Measurements from ENCODE around the gene MPZL3.

The MPZL3 gene

DNA sequence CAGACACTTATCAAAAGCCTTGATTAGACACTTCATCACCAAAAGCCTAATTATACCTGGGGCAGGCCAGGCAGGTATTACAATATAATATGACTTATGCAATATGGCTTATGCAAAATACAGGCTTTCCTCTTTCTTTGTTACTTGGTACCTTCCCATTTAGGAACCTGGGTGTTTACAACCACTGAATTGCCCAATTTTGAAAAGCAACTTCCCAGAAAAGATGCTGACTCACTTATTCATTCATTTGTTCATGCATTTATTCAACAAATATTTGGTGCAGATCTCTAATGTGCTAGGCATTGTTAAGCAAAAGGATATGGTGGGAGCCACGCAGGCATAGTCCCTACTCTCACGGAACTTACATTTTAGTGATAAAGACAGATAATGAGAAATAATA is 13.7 kb downstream of the MPZL3 start:
- H3K4me3 Mint-ChIP-seq, result peak overlapping the region; percentile 5
- H3K27ac Mint-ChIP-seq (ENCODE audit: low read depth), result no peak overlapping the region
- H3K9me3 Mint-ChIP-seq, result no peaks in the 10 kb centered on the region
- H3K36me3 Mint-ChIP-seq (ENCODE audit: insufficient read depth), result peaks cover 32% of the 10 kb centered on the region
- H3K27me3 Mint-ChIP-seq, result no peaks in the 10 kb centered on the region
- ATAC-seq (replicated peaks; ENCODE audit: extremely low read depth, poor library complexity, severe bottlenecking) (no peak), DNase-seq (ENCODE audit: low spot score in 2 of 2) (no peak)
- H3K4me1 Mint-ChIP-seq, result peaks cover 64% of the 10 kb centered on the region

DNA sequence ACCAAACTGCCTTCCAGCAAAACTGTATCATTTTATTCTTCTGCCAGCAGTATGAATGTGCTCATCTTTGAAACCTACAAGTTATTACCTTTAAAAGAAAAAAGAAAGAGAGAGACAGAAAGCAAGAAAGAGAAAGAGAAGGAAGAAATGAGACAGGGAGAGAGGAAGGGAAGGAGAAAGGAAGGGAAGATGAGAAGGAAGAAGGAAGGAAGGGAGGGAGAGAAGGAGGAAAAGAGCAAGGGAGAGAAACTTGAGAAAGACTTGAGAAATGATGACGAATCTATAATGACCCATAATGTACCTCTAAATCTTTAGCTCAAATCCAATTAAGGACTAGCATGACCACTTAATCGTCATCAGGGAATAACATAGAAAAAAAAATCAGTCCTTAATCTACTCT is 16.0 kb downstream of the MPZL3 start:
- no peaks in the 10 kb centered on the region for H3K27me3 Mint-ChIP-seq
- DNase-seq (ENCODE audit: low spot score in 2 of 2) (no peak), ATAC-seq (replicated peaks; ENCODE audit: extremely low read depth, poor library complexity, severe bottlenecking) (no peak)
- peaks cover 42% of the 10 kb centered on the region for H3K4me1 Mint-ChIP-seq
- no peak overlapping the region for H3K4me3 Mint-ChIP-seq
- H3K27ac Mint-ChIP-seq (ENCODE audit: low read depth), result no peak overlapping the region
- no peaks in the 10 kb centered on the region for H3K9me3 Mint-ChIP-seq
- H3K36me3 Mint-ChIP-seq (ENCODE audit: insufficient read depth), result peaks cover 27% of the 10 kb centered on the region

DNA sequence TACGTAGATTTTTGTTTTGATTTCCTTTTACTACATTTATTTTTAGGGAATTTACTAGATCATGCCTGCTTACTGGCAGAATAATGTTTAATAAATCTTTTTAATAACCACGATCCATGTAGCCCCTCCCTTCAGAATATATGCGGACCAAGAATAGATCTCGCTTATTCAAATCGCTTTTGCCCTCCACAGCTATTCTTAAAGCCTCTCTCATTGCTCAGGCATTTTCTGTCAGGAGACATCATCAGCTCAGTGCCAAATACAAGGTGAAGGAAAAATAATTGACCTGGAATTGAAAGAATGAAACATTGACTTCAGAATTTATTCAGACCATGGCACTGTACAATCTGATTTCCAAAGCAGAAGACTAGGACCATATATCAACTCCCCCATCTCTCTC is 17.3 kb downstream of the MPZL3 start:
- Mint-ChIP-seq H3K4me3 (no peak overlapping the region), H3K36me3 (ENCODE audit: insufficient read depth) (peaks cover 30% of the 10 kb centered on the region), H3K27ac (ENCODE audit: low read depth) (no peak overlapping the region), H3K4me1 (peaks cover 32% of the 10 kb centered on the region), H3K27me3 (no peaks in the 10 kb centered on the region), H3K9me3 (no peaks in the 10 kb centered on the region)
- ATAC-seq (replicated peaks; ENCODE audit: extremely low read depth, poor library complexity, severe bottlenecking), result no peak
- DNase-seq (ENCODE audit: low spot score in 2 of 2), result no peak

DNA sequence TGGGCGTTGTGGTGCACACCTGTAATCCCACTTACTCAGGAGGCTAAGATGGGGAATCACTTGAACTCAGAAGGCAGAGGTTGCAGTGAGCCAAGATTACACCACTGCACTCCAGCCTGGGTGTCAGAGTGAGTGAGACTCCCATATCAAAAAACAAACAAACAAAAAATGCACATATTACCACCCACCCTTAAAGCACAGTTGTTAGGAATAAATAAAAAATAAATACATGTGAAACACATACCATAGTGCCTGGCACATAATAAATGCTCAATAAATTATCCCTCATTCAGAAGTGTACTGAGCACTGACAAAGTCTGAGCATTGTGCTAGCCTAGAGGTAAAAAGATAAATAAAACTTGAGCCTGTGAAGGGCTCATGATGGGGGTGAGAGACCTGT is 18.3 kb downstream of the MPZL3 start:
- H3K4me1 Mint-ChIP-seq, result peaks cover 33% of the 10 kb centered on the region
- H3K27ac Mint-ChIP-seq (ENCODE audit: low read depth), result no peak overlapping the region
- H3K36me3 Mint-ChIP-seq (ENCODE audit: insufficient read depth), result peaks cover 32% of the 10 kb centered on the region
- H3K27me3 Mint-ChIP-seq, result no peaks in the 10 kb centered on the region
- no peaks in the 10 kb centered on the region for H3K9me3 Mint-ChIP-seq
- DNase-seq (ENCODE audit: low spot score in 2 of 2), result no peak
- no peak overlapping the region for H3K4me3 Mint-ChIP-seq
- no peak for ATAC-seq (replicated peaks; ENCODE audit: extremely low read depth, poor library complexity, severe bottlenecking)

DNA sequence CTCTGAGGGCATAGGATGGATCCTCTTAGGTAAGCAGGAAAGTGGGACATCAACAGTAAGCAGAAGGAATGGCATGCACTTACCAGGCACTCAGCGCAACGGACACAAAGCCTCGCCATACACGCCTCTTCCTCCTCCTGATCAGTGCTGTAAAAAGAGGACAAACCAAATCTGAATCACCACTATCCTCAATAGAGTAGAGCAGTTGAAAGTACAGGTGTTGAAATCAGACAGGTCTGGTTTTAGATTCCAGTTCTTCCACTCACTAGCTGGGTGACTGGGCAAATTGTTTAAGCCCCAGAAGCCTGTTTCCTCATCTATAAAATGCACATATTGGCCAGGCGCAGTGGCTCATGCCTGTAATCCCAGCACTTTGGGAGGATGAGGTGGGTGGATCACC is 18.8 kb downstream of the MPZL3 start:
- H3K36me3 Mint-ChIP-seq (ENCODE audit: insufficient read depth), result peaks cover 29% of the 10 kb centered on the region
- no peak overlapping the region for H3K27ac Mint-ChIP-seq (ENCODE audit: low read depth)
- H3K27me3 Mint-ChIP-seq, result no peaks in the 10 kb centered on the region
- ATAC-seq (replicated peaks; ENCODE audit: extremely low read depth, poor library complexity, severe bottlenecking) (no peak), DNase-seq (ENCODE audit: low spot score in 2 of 2) (no peak)
- H3K9me3 Mint-ChIP-seq, result no peaks in the 10 kb centered on the region
- H3K4me3 Mint-ChIP-seq, result no peak overlapping the region
- peaks cover 32% of the 10 kb centered on the region for H3K4me1 Mint-ChIP-seq

DNA sequence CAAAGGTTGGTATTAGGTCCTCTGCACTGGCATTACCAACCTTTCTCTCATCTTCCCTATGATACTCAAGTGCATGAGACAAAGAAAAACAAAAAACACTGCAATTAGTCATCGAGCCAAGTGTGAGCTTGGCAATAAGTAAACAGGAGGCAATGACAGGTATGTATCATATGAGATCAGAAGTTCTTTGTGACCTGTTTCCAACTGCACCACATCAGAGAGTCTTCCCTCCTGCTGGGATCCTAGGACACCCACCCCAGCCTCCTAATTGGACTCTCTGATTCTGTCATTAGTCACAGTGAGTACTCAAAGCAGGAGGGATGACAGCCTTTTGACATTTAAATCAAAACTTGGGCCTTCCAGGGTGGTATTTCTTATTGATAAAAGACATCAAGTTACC is 19.5 kb downstream of the MPZL3 start:
- Mint-ChIP-seq H3K9me3 (no peaks in the 10 kb centered on the region), H3K4me3 (no peak overlapping the region), H3K36me3 (ENCODE audit: insufficient read depth) (peaks cover 29% of the 10 kb centered on the region), H3K27ac (ENCODE audit: low read depth) (no peak overlapping the region), H3K4me1 (peaks cover 33% of the 10 kb centered on the region), H3K27me3 (no peaks in the 10 kb centered on the region)
- ATAC-seq (replicated peaks; ENCODE audit: extremely low read depth, poor library complexity, severe bottlenecking) (no peak), DNase-seq (ENCODE audit: low spot score in 2 of 2) (no peak)

DNA sequence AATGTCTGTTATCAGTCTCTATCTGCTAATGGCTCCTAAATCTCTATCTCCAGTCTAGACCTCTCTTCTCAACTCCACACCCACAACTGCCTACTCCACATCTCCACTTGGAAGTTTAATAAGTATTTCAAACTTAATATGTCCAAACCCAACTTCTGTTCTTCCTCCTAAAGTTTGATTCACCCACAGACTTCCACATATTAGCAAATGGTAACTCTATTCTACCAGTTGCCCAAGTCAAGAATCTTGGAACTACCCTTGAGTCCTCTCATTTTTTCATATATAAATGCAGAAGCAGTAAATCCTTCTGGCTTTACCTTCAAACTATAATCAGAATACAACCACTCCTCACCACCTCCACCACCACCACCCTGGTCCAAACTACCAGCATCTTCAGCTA is 20.7 kb downstream of the MPZL3 start:
- no peaks in the 10 kb centered on the region for H3K9me3 Mint-ChIP-seq

DNA sequence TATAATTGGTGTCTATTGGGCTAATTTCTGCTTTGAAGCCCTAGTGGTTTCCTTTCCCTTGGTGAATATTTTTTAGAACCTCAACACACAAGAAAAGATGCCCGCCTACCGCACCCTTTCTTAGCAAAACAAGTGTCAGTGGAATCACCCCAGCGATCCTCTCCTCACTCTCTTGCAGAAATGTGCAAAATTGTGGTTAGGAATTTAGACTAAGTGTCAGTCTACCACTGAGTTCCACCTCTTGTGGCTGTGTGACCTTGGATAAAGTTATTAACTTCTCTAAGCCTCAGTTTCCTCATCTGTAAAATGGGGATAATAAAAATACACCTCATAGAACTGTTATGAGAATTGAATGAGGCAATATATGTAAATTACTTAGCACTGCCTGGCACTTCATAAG is 22.1 kb downstream of the MPZL3 start:
- no peaks in the 10 kb centered on the region for H3K9me3 Mint-ChIP-seq
- H3K27me3 Mint-ChIP-seq, result no peaks in the 10 kb centered on the region
- peaks cover 33% of the 10 kb centered on the region for H3K36me3 Mint-ChIP-seq (ENCODE audit: insufficient read depth)
- DNase-seq (ENCODE audit: low spot score in 2 of 2) (peak; percentile 37 to 74), ATAC-seq (replicated peaks; ENCODE audit: extremely low read depth, poor library complexity, severe bottlenecking) (peak; percentile 60)
- peak overlapping the region; percentile 39 for H3K4me3 Mint-ChIP-seq
- H3K4me1 Mint-ChIP-seq, result peaks cover 48% of the 10 kb centered on the region
- no peak overlapping the region for H3K27ac Mint-ChIP-seq (ENCODE audit: low read depth)

More for the DNA sequence above, 20.7 kb downstream of the MPZL3 start:
- H3K27me3 Mint-ChIP-seq, result no peaks in the 10 kb centered on the region
- peaks cover 34% of the 10 kb centered on the region for H3K36me3 Mint-ChIP-seq (ENCODE audit: insufficient read depth)
- no peak for DNase-seq (ENCODE audit: low spot score in 2 of 2)
- H3K4me3 Mint-ChIP-seq, result no peak overlapping the region
- no peak for ATAC-seq (replicated peaks; ENCODE audit: extremely low read depth, poor library complexity, severe bottlenecking)
- H3K4me1 Mint-ChIP-seq, result peaks cover 45% of the 10 kb centered on the region
- H3K27ac Mint-ChIP-seq (ENCODE audit: low read depth), result no peak overlapping the region

DNA sequence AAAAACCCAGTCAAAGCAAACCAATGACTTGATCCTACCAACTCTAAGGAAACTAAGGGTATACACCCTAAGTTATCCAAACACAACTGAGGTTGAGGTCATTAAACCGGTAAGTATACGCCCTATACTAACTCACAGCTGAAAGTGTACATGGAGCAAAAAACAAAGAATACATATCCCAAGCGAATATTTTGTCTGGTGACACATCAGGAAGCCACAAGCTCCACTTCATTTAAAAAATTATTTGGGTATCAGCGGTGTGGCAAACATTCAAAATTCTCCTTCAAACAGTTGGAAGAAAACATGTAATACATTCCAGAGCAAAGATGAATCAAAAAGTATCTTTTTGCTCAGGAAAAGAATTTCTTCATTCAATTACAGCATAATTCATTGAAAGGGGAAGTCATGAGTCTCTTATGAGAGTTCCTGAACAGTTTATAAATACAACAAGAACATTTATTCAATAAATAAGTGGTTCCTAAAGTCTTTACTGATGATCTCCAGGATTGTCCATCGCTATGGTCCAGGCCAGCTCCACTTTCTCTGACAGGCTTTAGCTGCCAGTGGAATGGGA is 22.8 kb downstream of the MPZL3 start:
- peaks cover 55% of the 10 kb centered on the region for H3K4me1 Mint-ChIP-seq
- no peak for ATAC-seq (replicated peaks; ENCODE audit: extremely low read depth, poor library complexity, severe bottlenecking)

DNA sequence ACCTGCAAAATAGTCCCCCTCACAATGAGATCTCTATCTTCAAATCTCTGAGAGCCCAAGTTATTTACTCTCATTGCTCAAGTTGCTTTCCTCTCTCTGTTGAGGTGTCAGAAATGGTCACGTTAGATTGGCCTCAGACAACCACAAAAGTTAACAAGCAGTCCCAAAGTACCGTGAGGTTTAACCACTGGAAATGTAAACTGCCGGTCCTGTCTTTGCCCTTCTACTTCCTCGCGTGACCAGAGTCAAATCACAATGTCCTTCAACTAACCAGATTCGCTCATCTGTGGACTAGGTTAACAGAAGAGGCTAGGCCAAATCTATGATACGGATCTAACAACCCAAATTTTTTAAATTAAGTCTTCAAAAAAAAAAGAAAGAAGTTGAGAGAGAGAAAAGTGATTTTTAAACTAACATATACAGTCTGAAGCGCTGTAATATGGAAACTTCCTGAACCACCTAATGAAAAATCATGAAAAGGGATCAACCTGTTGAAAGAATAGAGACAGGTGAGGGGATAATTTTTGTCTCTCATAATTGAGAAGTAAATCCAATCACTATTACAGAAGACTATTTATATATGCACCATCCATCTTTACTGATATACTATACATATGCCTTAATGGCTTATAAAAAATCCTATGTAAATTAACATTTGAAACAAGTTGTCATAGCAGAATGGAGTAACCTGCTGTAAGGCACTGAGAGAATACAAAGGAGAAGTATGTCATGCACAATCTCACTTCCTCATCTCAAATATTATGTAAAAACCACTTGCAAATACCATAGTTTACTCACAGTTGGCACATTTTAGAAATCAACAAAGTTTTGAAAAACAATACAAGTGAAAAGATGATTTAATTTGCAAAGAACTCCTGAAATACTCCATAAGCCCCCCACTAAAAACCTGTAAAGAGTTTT is 24.0 kb downstream of the MPZL3 start:
- peak; percentile 46 for ATAC-seq (replicated peaks; ENCODE audit: extremely low read depth, poor library complexity, severe bottlenecking)
- no peaks in the 10 kb centered on the region for H3K9me3 Mint-ChIP-seq
- no peaks in the 10 kb centered on the region for H3K27me3 Mint-ChIP-seq
- peak overlapping the region; percentile 96 for H3K27ac Mint-ChIP-seq (ENCODE audit: low read depth)
- H3K36me3 Mint-ChIP-seq (ENCODE audit: insufficient read depth), result peaks cover 30% of the 10 kb centered on the region
- H3K4me3 Mint-ChIP-seq, result peak overlapping the region; percentile 64
- H3K4me1 Mint-ChIP-seq, result peaks cover 63% of the 10 kb centered on the region
- DNase-seq (ENCODE audit: low spot score in 2 of 2), result peak in 1 of 2 donors; percentile 47

More for the DNA sequence above, 22.8 kb downstream of the MPZL3 start:
- peaks cover 37% of the 10 kb centered on the region for H3K36me3 Mint-ChIP-seq (ENCODE audit: insufficient read depth)
- peak overlapping the region; percentile 39 for H3K4me3 Mint-ChIP-seq
- no peak for DNase-seq (ENCODE audit: low spot score in 2 of 2)
- no peak overlapping the region for H3K27ac Mint-ChIP-seq (ENCODE audit: low read depth)
- no peaks in the 10 kb centered on the region for H3K9me3 Mint-ChIP-seq
- H3K27me3 Mint-ChIP-seq, result no peaks in the 10 kb centered on the region

DNA sequence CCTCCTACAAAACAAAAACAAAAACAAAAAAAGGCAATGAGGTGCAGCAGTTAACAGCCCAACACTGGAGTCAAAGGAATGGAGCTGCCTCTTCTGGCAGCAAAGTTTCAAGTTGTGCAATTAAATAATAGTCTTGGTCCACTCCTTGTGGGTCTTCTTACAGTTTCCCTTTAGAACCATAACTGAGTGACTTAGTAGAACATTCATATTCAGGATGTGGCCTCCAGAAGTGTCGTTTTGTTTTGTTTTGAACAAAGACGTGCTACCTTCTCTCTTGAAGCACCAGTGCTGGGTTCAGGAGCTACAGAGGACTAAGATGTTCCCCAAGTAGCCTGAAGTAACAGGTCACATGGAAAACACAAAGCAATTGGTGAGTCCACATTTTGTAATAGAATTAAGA is 25.4 kb downstream of the MPZL3 start:
- peak overlapping the region; percentile 64 for H3K4me3 Mint-ChIP-seq
- H3K27ac Mint-ChIP-seq (ENCODE audit: low read depth), result peak overlapping the region; percentile 96
- peaks cover 74% of the 10 kb centered on the region for H3K4me1 Mint-ChIP-seq
- H3K9me3 Mint-ChIP-seq, result no peaks in the 10 kb centered on the region
- H3K36me3 Mint-ChIP-seq (ENCODE audit: insufficient read depth), result peaks cover 31% of the 10 kb centered on the region
- no peak for DNase-seq (ENCODE audit: low spot score in 2 of 2)
- no peak for ATAC-seq (replicated peaks; ENCODE audit: extremely low read depth, poor library complexity, severe bottlenecking)
- H3K27me3 Mint-ChIP-seq, result no peaks in the 10 kb centered on the region

DNA sequence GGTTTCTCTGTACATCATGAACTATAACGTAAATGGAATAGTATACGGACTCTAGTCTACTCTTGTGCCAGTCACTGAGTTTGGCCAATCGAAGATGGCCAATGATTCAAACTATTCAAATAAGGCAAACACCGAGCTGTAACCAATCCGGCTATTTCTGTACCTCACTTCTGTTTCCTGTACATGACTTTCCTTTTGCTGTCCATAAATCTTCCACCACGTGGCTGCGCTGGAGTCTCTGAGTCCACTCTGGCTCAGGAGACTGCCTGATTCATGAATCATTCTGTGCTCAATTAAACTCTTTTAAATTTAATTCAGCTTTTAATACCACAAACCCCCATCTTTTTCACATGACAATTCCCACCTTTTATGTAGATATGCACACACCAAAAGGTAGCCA is 25.9 kb downstream of the MPZL3 start:
- H3K36me3 Mint-ChIP-seq (ENCODE audit: insufficient read depth), result peaks cover 31% of the 10 kb centered on the region
- no peak for DNase-seq (ENCODE audit: low spot score in 2 of 2)
- H3K27me3 Mint-ChIP-seq, result no peaks in the 10 kb centered on the region
- peak overlapping the region; percentile 64 for H3K4me3 Mint-ChIP-seq
- no peaks in the 10 kb centered on the region for H3K9me3 Mint-ChIP-seq
- H3K27ac Mint-ChIP-seq (ENCODE audit: low read depth), result peak overlapping the region; percentile 96
- ATAC-seq (replicated peaks; ENCODE audit: extremely low read depth, poor library complexity, severe bottlenecking), result no peak
- peaks cover 74% of the 10 kb centered on the region for H3K4me1 Mint-ChIP-seq

All from central memory CD8-positive, alpha-beta T cell (primary cell).